Hepatocyte (in vitro differentiated cells): ENCODE results near the gene RBPMS2.

Experiments
- EZH2 ChIP-seq: fragments of 200-600 bp; sonication (generic); IDR thresholded peaks from 2 replicates; pipeline ENCODE4 v1.6.1; 2016; ENCODE audit warnings: antibody characterized with exemption, mild to moderate bottlenecking, borderline replicate concordance
- EZH2phosphoT487 ChIP-seq: fragments of 200-600 bp; sonication (generic); IDR thresholded peaks from one replicate; pipeline ENCODE4 v1.6.1; 2018; ENCODE audit warnings: antibody characterized with exemption, mild to moderate bottlenecking, low read depth, moderate library complexity; ENCODE audit not compliant: unreplicated experiment, severe bottlenecking
- TF ChIP-seq, protein P1 (sequence below): fragments of 200-600 bp; sonication (generic); IDR thresholded peaks from 2 replicates; pipeline ENCODE4 v1.5.1; 2016; ENCODE audit warnings: antibody characterized with exemption, mild to moderate bottlenecking; ENCODE audit not compliant: poor library complexity

GRCh38 chr15:64693134-64693533 lies 82.3 kb downstream of the RBPMS2 start:
- TF ChIP-seq, protein P1, sequence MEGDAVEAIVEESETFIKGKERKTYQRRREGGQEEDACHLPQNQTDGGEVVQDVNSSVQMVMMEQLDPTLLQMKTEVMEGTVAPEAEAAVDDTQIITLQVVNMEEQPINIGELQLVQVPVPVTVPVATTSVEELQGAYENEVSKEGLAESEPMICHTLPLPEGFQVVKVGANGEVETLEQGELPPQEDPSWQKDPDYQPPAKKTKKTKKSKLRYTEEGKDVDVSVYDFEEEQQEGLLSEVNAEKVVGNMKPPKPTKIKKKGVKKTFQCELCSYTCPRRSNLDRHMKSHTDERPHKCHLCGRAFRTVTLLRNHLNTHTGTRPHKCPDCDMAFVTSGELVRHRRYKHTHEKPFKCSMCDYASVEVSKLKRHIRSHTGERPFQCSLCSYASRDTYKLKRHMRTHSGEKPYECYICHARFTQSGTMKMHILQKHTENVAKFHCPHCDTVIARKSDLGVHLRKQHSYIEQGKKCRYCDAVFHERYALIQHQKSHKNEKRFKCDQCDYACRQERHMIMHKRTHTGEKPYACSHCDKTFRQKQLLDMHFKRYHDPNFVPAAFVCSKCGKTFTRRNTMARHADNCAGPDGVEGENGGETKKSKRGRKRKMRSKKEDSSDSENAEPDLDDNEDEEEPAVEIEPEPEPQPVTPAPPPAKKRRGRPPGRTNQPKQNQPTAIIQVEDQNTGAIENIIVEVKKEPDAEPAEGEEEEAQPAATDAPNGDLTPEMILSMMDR, result no peak
- TF ChIP-seq EZH2 (no peak), EZH2phosphoT487 (no peak)
